Adipocyte (in vitro differentiated cells): Measurements from ENCODE around the gene KBTBD2.
A peak's percentile ranks its signal among the peaks of the same experiment; 100 is the strongest.
"Not testable (repeated sequence)": the region's sequence is repeated elsewhere in the genome, so short reads cannot be mapped to it uniquely, and the experiment has no call there.

Experiments
- DNase-seq: peaks from one replicate; pipeline ENCODE4 v3.0.0-alpha.2; 2015; ENCODE audit warnings: low read depth
- H3K27me3 ChIP-seq: replicated peaks from 2 replicates; pipeline ENCODE4 v1.7.0; 2013; ENCODE audit warnings: mild to moderate bottlenecking, low read length, moderate library complexity; ENCODE audit not compliant: control insufficient read depth, insufficient read depth
- H3K36me3 ChIP-seq: 2 replicates; pipeline ENCODE4 v1.7.0; 2013; ENCODE audit warnings: low read length, mild to moderate bottlenecking, moderate library complexity; ENCODE audit not compliant: control insufficient read depth, insufficient read depth, severe bottlenecking
- H3K4me1 ChIP-seq: 2 replicates; pipeline ENCODE4 v1.7.0; 2013; ENCODE audit warnings: mild to moderate bottlenecking, low read length, moderate library complexity; ENCODE audit not compliant: control insufficient read depth, insufficient read depth
- H3K4me3 ChIP-seq: 2 replicates; pipeline ENCODE4 v1.7.0; 2013; ENCODE audit warnings: mild to moderate bottlenecking, low read length, moderate library complexity
- H3K9ac ChIP-seq: 2 replicates; pipeline ENCODE4 v1.7.0; 2013; ENCODE audit warnings: mild to moderate bottlenecking, low read length, moderate library complexity
- H3K9me3 ChIP-seq: 2 replicates; pipeline ENCODE4 v1.7.0; 2013; ENCODE audit warnings: mild to moderate bottlenecking, low read length, moderate library complexity; ENCODE audit not compliant: control insufficient read depth

Gene KBTBD2

GRCh38 chr7:32892521-32893206 lies 1.1 kb upstream of the KBTBD2 start:
- DNase-seq = peak; percentile 74
- H3K4me3 ChIP-seq = peak overlapping the region; percentile 81
- H3K4me1 ChIP-seq = peaks cover 32% of the 10 kb centered on the region
- peak overlapping the region; percentile 91 for H3K9ac ChIP-seq
- no peaks in the 10 kb centered on the region for H3K27me3 ChIP-seq
- H3K36me3 ChIP-seq = no peaks in the 10 kb centered on the region
- H3K9me3 ChIP-seq = no peaks in the 10 kb centered on the region

DNA sequence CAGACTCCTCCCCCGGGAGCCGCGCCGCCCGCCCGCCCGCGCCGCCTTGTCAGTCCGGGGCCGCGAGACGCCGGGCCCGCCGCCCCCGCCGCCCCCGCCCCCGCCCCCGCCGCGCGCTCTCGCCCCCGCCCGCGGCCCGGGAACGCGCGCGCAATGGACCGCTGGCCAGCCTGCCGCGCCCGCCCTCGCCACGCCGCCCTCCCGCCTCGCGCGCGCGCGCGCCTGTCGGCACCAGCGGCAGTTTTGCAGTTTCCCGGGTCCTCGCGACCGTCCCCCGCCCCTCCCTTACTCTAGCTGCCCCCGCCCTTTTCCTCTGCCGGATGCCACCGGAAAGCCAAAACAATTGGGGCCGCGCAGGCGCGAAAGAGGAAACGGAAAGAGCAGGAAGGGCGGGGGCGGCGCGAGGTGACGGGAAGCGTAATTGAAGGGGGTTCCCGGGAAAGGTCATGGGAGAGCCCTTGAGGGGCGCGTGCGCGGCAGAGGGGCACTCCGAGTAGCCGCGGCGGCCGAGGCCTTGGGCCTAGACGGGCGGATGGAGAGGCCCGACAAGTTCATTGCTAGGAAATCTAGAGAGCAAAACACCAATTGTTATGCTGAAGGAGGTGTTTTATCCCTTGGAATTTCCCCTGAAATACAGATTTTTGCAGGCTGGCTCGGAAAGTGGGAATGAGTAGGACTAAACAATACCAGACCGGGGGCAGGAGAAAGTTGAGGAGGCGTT lies 400 bp upstream of the KBTBD2 start:
- peak; percentile 99 for DNase-seq
- no peaks in the 10 kb centered on the region for H3K27me3 ChIP-seq
- peak overlapping the region; percentile 97 for H3K9ac ChIP-seq
- H3K4me3 ChIP-seq = peak overlapping the region; percentile 96
- no peaks in the 10 kb centered on the region for H3K9me3 ChIP-seq
- peaks cover 37% of the 10 kb centered on the region for H3K4me1 ChIP-seq
- no peaks in the 10 kb centered on the region for H3K36me3 ChIP-seq

DNA sequence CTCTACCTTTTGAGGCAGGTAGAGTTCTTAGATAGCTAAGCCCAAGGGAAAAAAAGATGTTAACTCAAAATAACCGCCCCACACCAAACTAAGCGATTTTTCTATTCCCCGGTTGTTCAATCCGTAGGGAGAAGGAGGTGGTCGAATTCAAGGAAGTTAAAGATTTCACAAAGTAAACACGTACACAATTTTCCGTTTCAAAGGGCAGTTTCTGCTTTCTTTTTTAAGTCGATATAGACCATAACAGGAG lies 842 bp downstream of the KBTBD2 start:
- H3K4me3 ChIP-seq = peak overlapping the region; percentile 96
- no peaks in the 10 kb centered on the region for H3K27me3 ChIP-seq
- no peaks in the 10 kb centered on the region for H3K9me3 ChIP-seq
- DNase-seq = no peak
- H3K36me3 ChIP-seq = no peaks in the 10 kb centered on the region
- peak overlapping the region; percentile 97 for H3K9ac ChIP-seq
- peaks cover 40% of the 10 kb centered on the region for H3K4me1 ChIP-seq

GRCh38 chr7:32890010-32890792 lies 1.4 kb downstream of the KBTBD2 start:
- no peaks in the 10 kb centered on the region for H3K27me3 ChIP-seq
- peaks cover 40% of the 10 kb centered on the region for H3K4me1 ChIP-seq
- H3K9me3 ChIP-seq = no peaks in the 10 kb centered on the region
- no peaks in the 10 kb centered on the region for H3K36me3 ChIP-seq
- DNase-seq = peak; percentile 85
- peak overlapping the region; percentile 97 for H3K9ac ChIP-seq
- peak overlapping the region; percentile 96 for H3K4me3 ChIP-seq

DNA sequence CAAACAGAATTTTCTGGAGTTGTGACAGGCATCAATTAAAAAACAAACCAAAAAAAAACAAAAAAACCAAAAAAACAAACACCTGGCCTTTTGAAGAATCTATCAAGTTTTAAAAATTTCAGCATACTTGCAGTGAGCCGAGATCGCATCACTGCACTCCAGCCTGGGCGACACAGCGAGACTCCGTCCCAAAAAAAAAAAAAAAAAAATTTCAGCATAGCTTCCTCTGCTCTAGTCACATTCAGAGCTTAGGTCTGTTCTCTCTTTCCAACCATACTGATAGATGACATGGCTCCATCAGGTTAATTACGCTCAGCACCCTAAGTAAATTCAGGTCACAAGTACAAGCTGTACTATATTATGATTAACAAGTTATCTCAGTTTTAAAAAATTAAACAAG lies 3.1 kb downstream of the KBTBD2 start:
- H3K27me3 ChIP-seq = no peaks in the 10 kb centered on the region
- no peaks in the 10 kb centered on the region for H3K9me3 ChIP-seq
- H3K9ac ChIP-seq = no peak overlapping the region
- DNase-seq = no peak
- H3K4me3 ChIP-seq = no peak overlapping the region
- H3K4me1 ChIP-seq = peaks cover 40% of the 10 kb centered on the region
- H3K36me3 ChIP-seq = no peaks in the 10 kb centered on the region

DNA sequence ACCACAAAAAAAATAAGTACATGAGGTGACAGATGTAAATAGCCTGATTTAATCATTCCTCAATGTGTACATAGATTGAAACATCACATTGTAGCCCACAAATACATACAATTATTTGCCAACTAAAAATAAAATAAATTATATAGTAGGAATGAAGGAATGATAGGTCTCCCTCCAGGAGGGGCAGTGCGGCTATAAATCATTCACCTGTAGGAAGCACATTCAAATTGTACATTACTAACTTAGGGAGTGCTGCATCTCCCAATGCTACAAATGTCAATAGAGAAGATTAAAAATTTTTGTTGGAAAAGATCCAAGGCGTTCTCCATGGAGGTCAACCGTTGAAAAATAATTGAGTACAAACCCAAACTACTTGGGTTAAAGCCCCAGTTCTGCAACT lies 4.2 kb downstream of the KBTBD2 start:
- no peak for DNase-seq
- Histone ChIP-seq H3K36me3 (no peaks in the 10 kb centered on the region), H3K9ac (no peak overlapping the region), H3K4me3 (no peak overlapping the region), H3K27me3 (no peaks in the 10 kb centered on the region), H3K9me3 (no peaks in the 10 kb centered on the region), H3K4me1 (peaks cover 31% of the 10 kb centered on the region)

GRCh38 chr7:32881074-32881982 lies 10.2 kb downstream of the KBTBD2 start:
- H3K4me1 ChIP-seq = peaks cover 39% of the 10 kb centered on the region
- H3K36me3 ChIP-seq = no peaks in the 10 kb centered on the region
- H3K27me3 ChIP-seq = no peaks in the 10 kb centered on the region
- peak; percentile 48 for DNase-seq
- H3K4me3 ChIP-seq = peak overlapping the region; percentile 27
- H3K9me3 ChIP-seq = no peaks in the 10 kb centered on the region
- no peak overlapping the region for H3K9ac ChIP-seq

- DNase-seq = no peak
- no peaks in the 10 kb centered on the region for H3K9me3 ChIP-seq
- H3K4me1 ChIP-seq = peaks cover 39% of the 10 kb centered on the region
- H3K36me3 ChIP-seq = peaks cover 7% of the 10 kb centered on the region
- peak overlapping the region; percentile 14 for H3K4me3 ChIP-seq
- H3K9ac ChIP-seq = no peak overlapping the region
- no peaks in the 10 kb centered on the region for H3K27me3 ChIP-seq
These were observed 12.1 kb downstream of the KBTBD2 start for GRCh38 chr7:32879460-32879859.

GRCh38 chr7:32878023-32878422 lies 13.5 kb downstream of the KBTBD2 start:
- H3K36me3 ChIP-seq = peaks cover 21% of the 10 kb centered on the region
- H3K9ac ChIP-seq, H3K4me3 ChIP-seq, H3K9me3 ChIP-seq, DNase-seq, H3K27me3 ChIP-seq: not testable (repeated sequence)
- peaks cover 39% of the 10 kb centered on the region for H3K4me1 ChIP-seq

DNA sequence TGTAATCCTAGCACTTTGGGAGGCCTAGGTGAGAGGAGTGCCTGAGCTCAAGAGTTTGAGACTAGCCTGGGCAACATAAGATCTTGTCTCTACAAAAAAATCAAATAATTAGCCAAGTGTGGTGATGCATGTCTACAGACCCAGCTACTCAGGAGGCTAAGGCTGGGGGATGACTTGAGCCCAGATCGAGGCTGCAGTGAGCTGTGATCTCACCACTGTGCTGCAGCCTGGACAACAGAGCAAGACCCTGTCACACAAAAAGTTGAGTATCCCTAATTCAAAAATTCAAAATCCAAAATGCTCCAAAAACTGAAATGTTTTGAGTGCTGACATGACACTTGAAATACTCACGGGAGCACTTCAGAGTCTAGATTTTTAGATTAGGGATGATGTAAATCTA lies 19.1 kb downstream of the KBTBD2 start:
- no peaks in the 10 kb centered on the region for H3K9me3 ChIP-seq
- no peak overlapping the region for H3K9ac ChIP-seq
- H3K36me3 ChIP-seq = peaks cover 59% of the 10 kb centered on the region
- no peak for DNase-seq
- H3K4me1 ChIP-seq = peaks cover 6% of the 10 kb centered on the region
- no peak overlapping the region for H3K4me3 ChIP-seq
- H3K27me3 ChIP-seq = no peaks in the 10 kb centered on the region
